ENCODE results near the gene KCNRG. TPM values are rescaled to one million over a fixed set of nuclear protein-coding genes. Genes with fewer than 3 reads are reported as not detected.

Gene KCNRG
- total and polyA plus RNA-seq, 9 of the 15 experiments (the other 6 are each of a cell fraction or from before 2014, with no cell fraction given), result 0.36 to 1.1 (median 0.53) TPM

DNA sequence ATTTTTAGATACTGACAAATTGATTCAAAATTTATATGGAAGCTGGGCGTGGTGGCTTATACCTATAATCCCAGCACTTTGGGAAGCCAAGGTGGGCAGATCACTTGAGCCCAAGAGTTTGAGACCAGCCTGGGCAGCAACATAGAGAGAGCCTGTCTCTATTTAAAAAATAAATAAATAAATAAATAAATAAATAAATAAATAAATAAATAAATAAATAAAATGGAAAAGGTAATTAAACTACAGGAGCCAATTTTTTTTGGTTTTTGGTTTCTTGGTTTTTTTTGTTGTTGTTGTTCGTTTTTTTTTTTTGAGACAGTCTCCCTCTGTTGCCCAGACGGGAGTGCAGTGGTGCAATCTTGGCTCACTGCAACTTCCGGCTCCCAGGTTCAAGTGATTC is 47.8 kb upstream of the KCNRG start (continued):
- TF ChIP-seq, protein P1, sequence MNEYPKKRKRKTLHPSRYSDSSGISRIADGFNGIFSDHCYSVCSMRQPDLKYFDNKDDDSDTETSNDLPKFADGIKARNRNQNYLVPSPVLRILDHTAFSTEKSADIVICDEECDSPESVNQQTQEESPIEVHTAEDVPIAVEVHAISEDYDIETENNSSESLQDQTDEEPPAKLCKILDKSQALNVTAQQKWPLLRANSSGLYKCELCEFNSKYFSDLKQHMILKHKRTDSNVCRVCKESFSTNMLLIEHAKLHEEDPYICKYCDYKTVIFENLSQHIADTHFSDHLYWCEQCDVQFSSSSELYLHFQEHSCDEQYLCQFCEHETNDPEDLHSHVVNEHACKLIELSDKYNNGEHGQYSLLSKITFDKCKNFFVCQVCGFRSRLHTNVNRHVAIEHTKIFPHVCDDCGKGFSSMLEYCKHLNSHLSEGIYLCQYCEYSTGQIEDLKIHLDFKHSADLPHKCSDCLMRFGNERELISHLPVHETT (CRISPR knock-in tag; conservative IDR thresholded peaks at IDR 0.05 in 1 of 2, IDR thresholded peaks at IDR 0.05 in 1 of 2), result no peak
- TF ChIP-seq, protein P2, sequence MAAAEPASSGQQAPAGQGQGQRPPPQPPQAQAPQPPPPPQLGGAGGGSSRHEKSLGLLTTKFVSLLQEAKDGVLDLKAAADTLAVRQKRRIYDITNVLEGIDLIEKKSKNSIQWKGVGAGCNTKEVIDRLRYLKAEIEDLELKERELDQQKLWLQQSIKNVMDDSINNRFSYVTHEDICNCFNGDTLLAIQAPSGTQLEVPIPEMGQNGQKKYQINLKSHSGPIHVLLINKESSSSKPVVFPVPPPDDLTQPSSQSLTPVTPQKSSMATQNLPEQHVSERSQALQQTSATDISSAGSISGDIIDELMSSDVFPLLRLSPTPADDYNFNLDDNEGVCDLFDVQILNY (CRISPR knock-in tag; IDR thresholded peaks at IDR 0.05), result no peak
- TF ChIP-seq ZNF551 (CRISPR knock-in tag; IDR thresholded peaks at IDR 0.05), result no peak

DNA sequence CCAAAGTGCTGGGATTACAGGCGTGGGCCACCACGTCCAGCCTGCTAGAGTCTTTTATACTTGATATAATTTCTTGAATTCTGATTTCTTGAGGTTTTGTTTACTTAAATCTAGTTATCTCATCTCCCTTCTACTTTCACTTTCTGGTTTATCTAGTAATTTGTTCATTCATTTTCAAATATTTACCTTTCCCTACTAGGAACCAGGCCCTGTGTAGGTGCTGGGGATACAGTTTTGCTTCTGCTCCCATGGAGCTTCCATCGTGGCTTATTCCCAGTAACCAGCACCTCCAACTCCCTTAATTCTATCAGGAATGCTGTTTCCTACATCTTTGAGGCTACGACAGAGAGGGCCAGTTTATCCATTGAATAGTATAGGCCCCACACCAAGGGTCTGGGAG is 42.5 kb upstream of the KCNRG start:
- intact Hi-C loops (cut with micrococcal nuclease) (loop anchor here (10.0 kb wide), 1 partner anchor 552 kb away; no protein-coding TSS in a partner anchor), in situ Hi-C loops (cut with MboI) (loop anchor here (10.0 kb wide), 2 partner anchors 832 to 1092 kb away; no protein-coding TSS in a partner anchor)
- DNase-seq (ENCODE audit: extremely low read depth in 1 of 4, low spot score in 3 of 4) (no peak), ATAC-seq (no peak), FAIRE-seq (no peak)
- Histone ChIP-seq H3K27ac (ENCODE audit: extremely low read depth, low read depth, low read length) (no peak overlapping the region), H4K20me1 (replicated peaks; ENCODE audit: control insufficient read depth, insufficient read depth, low read length) (no peaks in the 10 kb centered on the region), H3K9me3 (replicated peaks; ENCODE audit: control insufficient read depth, insufficient read depth, low read depth, low read length) (no peaks in the 10 kb centered on the region), H3K4me3 (no peak overlapping the region), H3K9me1 (ENCODE audit: control insufficient read depth, insufficient read depth, low read length) (no peaks in the 10 kb centered on the region), H3K4me2 (ENCODE audit: insufficient read depth, low read length) (no peak overlapping the region), H3K36me3 (ENCODE audit: control insufficient read depth, insufficient read depth, low read length) (no peaks in the 10 kb centered on the region), H2AFZ (ENCODE audit: low read depth, low read length) (no peak overlapping the region), H3K9ac (ENCODE audit: insufficient read depth in 1 of 2, low read depth in 2 of 2, low read length in 2 of 2) (no peak overlapping the region), H3K4me1 (replicated peaks in 1 of 2; ENCODE audit: control insufficient read depth in 2 of 2, insufficient read depth in 2 of 2, low read length in 2 of 2) (no peaks in the 10 kb centered on the region; a peak in 2 of 5 replicates), H3K79me2 (ENCODE audit: control insufficient read depth, insufficient read depth, low read length) (no peaks in the 10 kb centered on the region), H3K27me3 (ENCODE audit: control insufficient read depth in 2 of 2, insufficient read depth in 2 of 2, low read length in 2 of 2) (no peaks in the 10 kb centered on the region)
- ChIA-PET CTCF (ENCODE audit: low intra/inter-chr PET ratio) (no interaction called here), POLR2A (interaction anchor here (0.7 kb wide), 1 partner anchor 187 kb away, joined by 3 read pairs; no protein-coding TSS in a partner anchor)
- 50% methylated on average over 4 of the region's 4 CpGs for WGBS (ENCODE audit: insufficient coverage, low coverage, missing lambda C conversion rate)
- no TSS peak for BruUV-seq (replicated peaks)
- TF ChIP-seq MCM7 (IDR thresholded peaks at IDR 0.05), result no peak
- TF ChIP-seq, protein P3, sequence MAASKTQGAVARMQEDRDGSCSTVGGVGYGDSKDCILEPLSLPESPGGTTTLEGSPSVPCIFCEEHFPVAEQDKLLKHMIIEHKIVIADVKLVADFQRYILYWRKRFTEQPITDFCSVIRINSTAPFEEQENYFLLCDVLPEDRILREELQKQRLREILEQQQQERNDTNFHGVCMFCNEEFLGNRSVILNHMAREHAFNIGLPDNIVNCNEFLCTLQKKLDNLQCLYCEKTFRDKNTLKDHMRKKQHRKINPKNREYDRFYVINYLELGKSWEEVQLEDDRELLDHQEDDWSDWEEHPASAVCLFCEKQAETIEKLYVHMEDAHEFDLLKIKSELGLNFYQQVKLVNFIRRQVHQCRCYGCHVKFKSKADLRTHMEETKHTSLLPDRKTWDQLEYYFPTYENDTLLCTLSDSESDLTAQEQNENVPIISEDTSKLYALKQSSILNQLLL (CRISPR knock-in tag; IDR thresholded peaks at IDR 0.05; ENCODE audit: borderline replicate concordance), result no peak
- TF ChIP-seq, protein P4, sequence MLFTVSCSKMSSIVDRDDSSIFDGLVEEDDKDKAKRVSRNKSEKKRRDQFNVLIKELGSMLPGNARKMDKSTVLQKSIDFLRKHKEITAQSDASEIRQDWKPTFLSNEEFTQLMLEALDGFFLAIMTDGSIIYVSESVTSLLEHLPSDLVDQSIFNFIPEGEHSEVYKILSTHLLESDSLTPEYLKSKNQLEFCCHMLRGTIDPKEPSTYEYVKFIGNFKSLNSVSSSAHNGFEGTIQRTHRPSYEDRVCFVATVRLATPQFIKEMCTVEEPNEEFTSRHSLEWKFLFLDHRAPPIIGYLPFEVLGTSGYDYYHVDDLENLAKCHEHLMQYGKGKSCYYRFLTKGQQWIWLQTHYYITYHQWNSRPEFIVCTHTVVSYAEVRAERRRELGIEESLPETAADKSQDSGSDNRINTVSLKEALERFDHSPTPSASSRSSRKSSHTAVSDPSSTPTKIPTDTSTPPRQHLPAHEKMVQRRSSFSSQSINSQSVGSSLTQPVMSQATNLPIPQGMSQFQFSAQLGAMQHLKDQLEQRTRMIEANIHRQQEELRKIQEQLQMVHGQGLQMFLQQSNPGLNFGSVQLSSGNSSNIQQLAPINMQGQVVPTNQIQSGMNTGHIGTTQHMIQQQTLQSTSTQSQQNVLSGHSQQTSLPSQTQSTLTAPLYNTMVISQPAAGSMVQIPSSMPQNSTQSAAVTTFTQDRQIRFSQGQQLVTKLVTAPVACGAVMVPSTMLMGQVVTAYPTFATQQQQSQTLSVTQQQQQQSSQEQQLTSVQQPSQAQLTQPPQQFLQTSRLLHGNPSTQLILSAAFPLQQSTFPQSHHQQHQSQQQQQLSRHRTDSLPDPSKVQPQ (CRISPR knock-in tag; IDR thresholded peaks at IDR 0.05; ENCODE audit: borderline replicate concordance), result no peak
- TF ChIP-seq ZNF695 (CRISPR knock-in tag; IDR thresholded peaks at IDR 0.05), result no peak
- no peak for TF ChIP-seq CBFA2T2 (conservative IDR thresholded peaks at IDR 0.05)
- TF ChIP-seq, protein P5, sequence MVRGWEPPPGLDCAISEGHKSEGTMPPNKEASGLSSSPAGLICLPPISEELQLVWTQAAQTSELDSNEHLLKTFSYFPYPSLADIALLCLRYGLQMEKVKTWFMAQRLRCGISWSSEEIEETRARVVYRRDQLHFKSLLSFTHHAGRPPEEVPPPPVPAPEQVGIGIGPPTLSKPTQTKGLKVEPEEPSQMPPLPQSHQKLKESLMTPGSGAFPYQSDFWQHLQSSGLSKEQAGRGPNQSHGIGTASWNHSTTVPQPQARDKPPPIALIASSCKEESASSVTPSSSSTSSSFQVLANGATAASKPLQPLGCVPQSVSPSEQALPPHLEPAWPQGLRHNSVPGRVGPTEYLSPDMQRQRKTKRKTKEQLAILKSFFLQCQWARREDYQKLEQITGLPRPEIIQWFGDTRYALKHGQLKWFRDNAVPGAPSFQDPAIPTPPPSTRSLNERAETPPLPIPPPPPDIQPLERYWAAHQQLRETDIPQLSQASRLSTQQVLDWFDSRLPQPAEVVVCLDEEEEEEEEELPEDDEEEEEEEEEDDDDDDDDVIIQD (CRISPR knock-in tag; IDR thresholded peaks at IDR 0.05), result no peak
- no peak for TF ChIP-seq TGIF2 (CRISPR knock-in tag; IDR thresholded peaks at IDR 0.05)
- TF ChIP-seq ARNT (IDR thresholded peaks at IDR 0.05), result no peak
- TF ChIP-seq ZNF140 (CRISPR knock-in tag; IDR thresholded peaks at IDR 0.05), result no peak
- TF ChIP-seq BDP1 (IDR thresholded peaks at IDR 0.05; ENCODE audit: insufficient read depth, insufficient read length), result no peak
